ENCODE measurements around the gene CNOT1. TPM values are rescaled to one million over a fixed set of nuclear protein-coding genes. Genes with fewer than 3 reads are reported as not detected.
"Not testable (repeated sequence)": the region's sequence is repeated elsewhere in the genome, so short reads cannot be mapped to it uniquely, and the experiment has no call there.

The CNOT1 gene
- total and polyA plus RNA-seq, 7 experiments from 2014 or later = 81.2 to 249 (median 232) TPM

DNA sequence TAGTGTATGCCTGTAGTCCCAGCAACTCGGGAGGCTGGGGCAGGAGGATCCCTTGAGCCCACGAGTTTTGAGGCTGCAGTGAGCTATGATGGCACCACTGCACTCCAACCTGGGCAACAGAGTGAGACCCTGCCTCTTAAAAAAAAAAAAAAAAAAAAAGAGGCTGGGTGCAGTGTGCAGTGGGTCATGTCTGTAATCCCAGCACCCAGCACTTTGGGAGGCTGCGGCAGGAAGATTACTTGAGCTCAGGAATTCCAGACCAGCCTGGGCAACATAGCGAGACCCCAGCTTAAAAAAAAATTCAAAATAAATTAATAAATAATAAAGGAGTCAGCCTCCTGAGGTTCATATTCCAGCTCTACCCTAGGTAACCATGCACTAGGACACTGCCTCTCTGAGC, 9.6 kb upstream of the CNOT1 start:
- Mint-ChIP-seq H3K27ac (no peak overlapping the region), H3K4me1 (no peaks in the 10 kb centered on the region), H3K36me3 (no peaks in the 10 kb centered on the region), H3K27me3 (peaks cover 0 to 17% (median 0%) of the 10 kb centered on the region in 5 donors), H3K9me3 (no peaks in the 10 kb centered on the region), H3K4me3 (no peak overlapping the region)
- H3K4me1 ChIP-seq (ENCODE audit: control insufficient read depth in 2 of 2, insufficient read depth in 2 of 2, low read length in 2 of 2) = no peaks in the 10 kb centered on the region
- intact Hi-C loops (cut with micrococcal nuclease) = loop anchor here in 1 of 2 donors (10.0 kb wide), 1 partner anchor 614 kb away; the partner anchor contains the start of gene MMP15
- no peak for ATAC-seq
- H3K27ac ChIP-seq (ENCODE audit: low read depth, low read length) = no peak overlapping the region
- CTCF ChIA-PET = interaction anchor here (0.7 to 1.1 kb wide), 2 partner anchors 9 to 18 kb away, joined by 3 read pairs; no protein-coding TSS in a partner anchor
- no peaks in the 10 kb centered on the region for H3K27me3 ChIP-seq (ENCODE audit: control insufficient read depth in 2 of 2, insufficient read depth in 2 of 2, low read length in 2 of 2)
- H3K36me3 ChIP-seq (ENCODE audit: control insufficient read depth in 2 of 3, insufficient read depth in 3 of 3, low read length in 3 of 3) = no peaks in the 10 kb centered on the region
- DNase-seq = no peak
- H3K4me3 ChIP-seq (ENCODE audit: low read length) = no peak overlapping the region
- no peaks in the 10 kb centered on the region for H3K9me3 ChIP-seq (ENCODE audit: control insufficient read depth in 2 of 3, low read length in 3 of 3)
- POLR2A ChIA-PET = interaction anchor here (0.6 to 1.0 kb wide), 2 partner anchors 9 to 11 kb away, joined by 3 to 6 read pairs; no protein-coding TSS in a partner anchor

DNA sequence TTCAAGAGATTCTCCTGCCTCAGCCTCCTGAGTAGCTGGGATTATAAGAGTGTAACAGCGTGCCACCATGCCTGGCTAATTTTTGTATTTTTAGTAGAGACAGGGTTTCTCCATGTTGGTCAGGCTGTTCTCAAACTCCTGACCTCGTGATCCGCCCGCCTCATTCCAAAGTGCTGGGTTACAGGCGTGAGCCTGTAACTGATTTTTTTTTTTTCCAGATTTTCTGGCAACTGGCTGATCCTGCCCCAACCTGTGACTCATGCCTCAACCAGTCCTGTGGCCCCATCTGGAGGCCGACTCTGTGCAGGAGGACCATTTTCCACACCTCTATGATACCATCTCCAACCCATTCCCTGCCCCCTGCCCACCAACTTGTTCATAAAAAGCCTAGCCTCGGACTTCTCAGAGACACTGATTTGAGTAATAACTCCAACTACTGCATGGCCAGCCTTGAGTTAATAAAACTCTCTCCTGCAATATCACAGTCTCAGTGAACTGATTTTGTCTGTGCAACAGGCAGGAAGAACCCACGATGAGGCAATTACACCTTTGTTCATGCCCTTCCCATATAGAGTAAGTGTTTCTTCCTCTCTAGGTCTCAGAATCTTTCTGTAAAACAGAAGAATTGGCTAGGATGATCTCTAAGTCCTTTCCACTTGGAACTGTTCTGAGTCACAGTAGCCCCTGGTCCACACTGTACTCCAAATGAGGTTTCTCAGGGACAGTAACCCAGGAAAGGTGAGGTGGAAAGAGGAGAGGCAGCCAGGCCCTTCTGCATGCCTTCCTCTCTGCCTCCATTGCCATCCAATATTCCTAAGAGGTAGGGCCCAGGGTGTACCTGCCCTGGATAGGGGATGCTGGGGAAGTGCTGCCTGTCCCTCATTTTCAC, 8.8 kb upstream of the CNOT1 start:
- no peaks in the 10 kb centered on the region for H3K36me3 Mint-ChIP-seq
- DNase-seq (no peak), ATAC-seq (no peak)
- no peaks in the 10 kb centered on the region for H3K9me3 Mint-ChIP-seq
- no peaks in the 10 kb centered on the region for H3K4me1 Mint-ChIP-seq
- H3K4me3 Mint-ChIP-seq = no peak overlapping the region
- Histone ChIP-seq H3K27ac (ENCODE audit: low read depth, low read length) (no peak overlapping the region), H3K4me1 (ENCODE audit: control insufficient read depth in 2 of 2, insufficient read depth in 2 of 2, low read length in 2 of 2) (no peaks in the 10 kb centered on the region), H3K4me3 (ENCODE audit: low read length) (no peak overlapping the region), H3K27me3 (ENCODE audit: control insufficient read depth in 2 of 2, insufficient read depth in 2 of 2, low read length in 2 of 2) (no peaks in the 10 kb centered on the region), H3K36me3 (ENCODE audit: control insufficient read depth in 2 of 3, insufficient read depth in 3 of 3, low read length in 3 of 3) (no peaks in the 10 kb centered on the region), H3K9me3 (ENCODE audit: control insufficient read depth in 2 of 3, low read length in 3 of 3) (no peaks in the 10 kb centered on the region)
- ChIA-PET POLR2A (interaction anchor here (0.6 kb wide), 1 partner anchor 10 kb away, joined by 3 read pairs; no protein-coding TSS in a partner anchor), CTCF (interaction anchor here (0.7 kb wide), 1 partner anchor 8 kb away, joined by 3 read pairs; no protein-coding TSS in a partner anchor)
- H3K27ac Mint-ChIP-seq = no peak overlapping the region
- peaks cover 0 to 17% (median 0%) of the 10 kb centered on the region in 5 donors for H3K27me3 Mint-ChIP-seq
- intact Hi-C loops (cut with micrococcal nuclease) = loop anchor here in 1 of 2 donors (10.0 kb wide), 1 partner anchor 614 kb away; the partner anchor contains the start of gene MMP15

DNA sequence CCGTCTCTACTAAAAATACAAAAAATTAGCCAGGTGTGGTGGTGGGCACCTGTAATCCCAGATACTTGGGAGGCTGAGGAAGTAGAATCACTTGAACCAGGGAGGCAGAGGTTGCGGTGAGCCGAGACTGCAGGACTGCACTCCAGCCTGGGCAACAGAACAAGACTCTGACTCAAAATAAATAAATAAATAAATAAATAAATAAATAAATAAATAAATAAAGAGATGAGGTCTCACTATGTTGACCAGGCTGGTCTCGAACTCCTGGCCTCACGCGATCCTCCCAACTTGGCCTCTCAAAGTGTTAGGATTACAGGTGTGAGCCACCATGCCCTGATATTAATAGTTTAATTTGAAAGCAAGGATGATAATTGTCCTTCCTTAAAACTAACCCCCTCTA, 7.4 kb upstream of the CNOT1 start:
- ATAC-seq; H3K27ac Mint-ChIP-seq; POLR2A ChIA-PET; H3K9me3 Mint-ChIP-seq; H3K27ac ChIP-seq (ENCODE audit: low read depth, low read length); H3K4me1 Mint-ChIP-seq; H3K36me3 Mint-ChIP-seq; H3K9me3 ChIP-seq (ENCODE audit: control insufficient read depth in 2 of 3, low read length in 3 of 3); H3K4me3 Mint-ChIP-seq; H3K4me1 ChIP-seq (ENCODE audit: control insufficient read depth in 2 of 2, insufficient read depth in 2 of 2, low read length in 2 of 2); H3K36me3 ChIP-seq (ENCODE audit: control insufficient read depth in 2 of 3, insufficient read depth in 3 of 3, low read length in 3 of 3); DNase-seq; H3K4me3 ChIP-seq (ENCODE audit: low read length); H3K27me3 ChIP-seq (ENCODE audit: control insufficient read depth in 2 of 2, insufficient read depth in 2 of 2, low read length in 2 of 2); CTCF ChIA-PET: not testable (repeated sequence)
- H3K27me3 Mint-ChIP-seq = peaks cover 0 to 17% (median 0%) of the 10 kb centered on the region in 5 donors
- intact Hi-C loops (cut with micrococcal nuclease) = loop anchor here in 1 of 2 donors (10.0 kb wide), 1 partner anchor 612 kb away; the partner anchor contains the start of gene MMP15

DNA sequence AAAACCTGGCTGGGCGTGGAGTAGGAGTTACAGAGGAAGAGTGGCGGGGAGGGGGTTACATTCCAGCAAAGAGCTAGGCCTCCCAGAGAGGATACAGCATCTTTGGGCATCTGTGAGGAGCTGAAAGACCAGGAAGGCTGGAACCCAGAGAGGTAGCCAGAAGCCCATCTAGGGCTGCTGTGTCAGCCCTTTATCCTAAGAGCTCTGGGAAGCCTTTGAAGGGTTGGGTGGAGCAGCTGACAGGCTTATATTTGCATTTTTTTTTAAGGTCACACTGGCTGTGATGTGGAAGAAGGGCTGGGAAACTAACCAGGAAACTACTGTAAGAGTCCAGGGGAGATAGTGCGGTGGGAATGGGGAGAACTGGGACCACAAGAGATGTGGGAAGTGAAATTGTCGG, 6.8 kb upstream of the CNOT1 start:
- intact Hi-C loops (cut with micrococcal nuclease) = loop anchor here in 1 of 2 donors (10.0 kb wide), 1 partner anchor 612 kb away; the partner anchor contains the start of gene MMP15
- Histone ChIP-seq H3K4me3 (ENCODE audit: low read length) (no peak overlapping the region), H3K9me3 (ENCODE audit: control insufficient read depth in 2 of 3, low read length in 3 of 3) (no peaks in the 10 kb centered on the region), H3K4me1 (ENCODE audit: control insufficient read depth in 2 of 2, insufficient read depth in 2 of 2, low read length in 2 of 2) (no peaks in the 10 kb centered on the region), H3K27me3 (ENCODE audit: control insufficient read depth in 2 of 2, insufficient read depth in 2 of 2, low read length in 2 of 2) (no peaks in the 10 kb centered on the region), H3K36me3 (ENCODE audit: control insufficient read depth in 2 of 3, insufficient read depth in 3 of 3, low read length in 3 of 3) (no peaks in the 10 kb centered on the region), H3K27ac (ENCODE audit: low read depth, low read length) (no peak overlapping the region)
- H3K4me3 Mint-ChIP-seq = no peak overlapping the region
- DNase-seq (no peak), ATAC-seq (no peak)
- H3K4me1 Mint-ChIP-seq = peaks cover 0 to 3% (median 2%) of the 10 kb centered on the region in 7 donors
- no peaks in the 10 kb centered on the region for H3K9me3 Mint-ChIP-seq
- no peak overlapping the region for H3K27ac Mint-ChIP-seq
- H3K27me3 Mint-ChIP-seq = peaks cover 0 to 17% (median 0%) of the 10 kb centered on the region in 5 donors
- ChIA-PET POLR2A (no interaction called here), CTCF (no interaction called here)
- H3K36me3 Mint-ChIP-seq = no peaks in the 10 kb centered on the region

DNA sequence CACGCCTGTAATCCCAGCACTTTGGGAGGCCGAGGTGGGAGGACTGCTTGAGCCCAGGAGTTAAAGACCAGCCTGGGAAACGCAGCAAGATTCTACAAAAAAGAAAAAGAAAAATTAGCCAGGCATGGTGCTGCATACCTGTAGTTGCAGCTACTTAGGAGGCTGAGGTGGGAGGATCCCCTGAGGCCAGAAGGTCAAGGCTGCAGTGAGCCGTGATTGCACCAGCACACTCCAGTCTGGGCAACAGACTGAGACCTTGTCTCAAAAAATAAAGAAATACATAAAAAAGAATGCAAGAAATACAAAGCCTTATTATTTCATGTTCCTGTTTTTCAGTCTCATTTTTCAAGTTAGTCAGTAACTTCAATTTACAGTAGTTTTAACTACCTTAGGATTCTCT, 5.9 kb upstream of the CNOT1 start:
- no peaks in the 10 kb centered on the region for H3K9me3 ChIP-seq (ENCODE audit: control insufficient read depth in 2 of 3, low read length in 3 of 3)
- H3K4me3 ChIP-seq (ENCODE audit: low read length) = no peak overlapping the region
- no peaks in the 10 kb centered on the region for H3K36me3 ChIP-seq (ENCODE audit: control insufficient read depth in 2 of 3, insufficient read depth in 3 of 3, low read length in 3 of 3)
- Mint-ChIP-seq H3K9me3 (no peaks in the 10 kb centered on the region), H3K36me3 (no peaks in the 10 kb centered on the region), H3K4me1 (peaks cover 0 to 8% (median 6%) of the 10 kb centered on the region in 7 donors), H3K4me3 (no peak overlapping the region), H3K27ac (no peak overlapping the region), H3K27me3 (peaks cover 0 to 17% (median 0%) of the 10 kb centered on the region in 5 donors)
- ChIA-PET POLR2A (no interaction called here), CTCF (interaction anchor here (0.7 kb wide), 1 partner anchor 102 kb away, joined by 3 read pairs; no protein-coding TSS in a partner anchor)
- H3K27ac ChIP-seq (ENCODE audit: low read depth, low read length) = no peak overlapping the region
- H3K27me3 ChIP-seq (ENCODE audit: control insufficient read depth in 2 of 2, insufficient read depth in 2 of 2, low read length in 2 of 2) = no peaks in the 10 kb centered on the region
- intact Hi-C loops (cut with micrococcal nuclease) = loop anchor here in 1 of 2 donors (10.0 kb wide), 1 partner anchor 611 kb away; the partner anchor contains the start of gene MMP15
- ATAC-seq (no peak), DNase-seq (no peak)
- peaks cover 3% of the 10 kb centered on the region in 2 donors for H3K4me1 ChIP-seq (ENCODE audit: control insufficient read depth in 2 of 2, insufficient read depth in 2 of 2, low read length in 2 of 2)

DNA sequence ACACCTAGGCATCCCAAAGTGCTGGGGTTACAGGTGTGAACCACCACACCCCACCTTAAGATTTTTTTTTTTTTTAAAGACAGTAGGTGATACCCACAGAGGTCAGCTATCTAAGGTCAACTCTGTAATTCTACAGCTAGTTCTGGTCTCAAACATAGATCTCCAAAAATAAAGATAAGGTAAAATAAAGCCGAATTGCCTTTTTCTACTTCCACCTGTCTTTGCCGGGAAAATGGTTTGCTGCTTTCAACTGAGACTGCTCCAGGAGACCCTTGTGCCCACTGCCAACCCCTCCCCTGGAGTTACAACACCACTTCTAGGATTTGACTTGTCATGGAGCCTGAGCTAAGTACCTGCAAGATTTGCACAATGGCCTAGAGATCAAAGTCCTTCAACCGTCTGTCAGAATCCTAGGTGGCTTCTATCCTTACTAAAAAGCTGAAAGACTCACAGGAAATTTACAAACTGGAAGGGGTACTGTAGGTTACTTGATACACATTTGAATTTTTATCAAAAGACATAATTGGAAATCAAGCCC, 4.7 kb upstream of the CNOT1 start:
- Mint-ChIP-seq H3K4me1 (peaks cover 0 to 17% (median 8%) of the 10 kb centered on the region in 7 donors), H3K4me3 (no peak overlapping the region), H3K27ac (peak overlapping the region in 1 of 9 donors; percentile 31), H3K9me3 (peaks cover 0 to 4% (median 0%) of the 10 kb centered on the region in 11 donors), H3K36me3 (peaks cover 0 to 5% (median 3%) of the 10 kb centered on the region in 5 donors), H3K27me3 (peaks cover 0 to 12% (median 0%) of the 10 kb centered on the region in 5 donors)
- Histone ChIP-seq H3K36me3 (ENCODE audit: control insufficient read depth in 2 of 3, insufficient read depth in 3 of 3, low read length in 3 of 3) (peaks cover 0 to 3% (median 0%) of the 10 kb centered on the region in 3 experiments), H3K27ac (ENCODE audit: low read depth, low read length) (no peak overlapping the region), H3K4me1 (ENCODE audit: control insufficient read depth in 2 of 2, insufficient read depth in 2 of 2, low read length in 2 of 2) (peaks cover 3 to 5% of the 10 kb centered on the region in 2 donors), H3K9me3 (ENCODE audit: control insufficient read depth in 2 of 3, low read length in 3 of 3) (no peaks in the 10 kb centered on the region), H3K4me3 (ENCODE audit: low read length) (no peak overlapping the region), H3K27me3 (ENCODE audit: control insufficient read depth in 2 of 2, insufficient read depth in 2 of 2, low read length in 2 of 2) (no peaks in the 10 kb centered on the region)
- intact Hi-C loops (cut with micrococcal nuclease) = loop anchor here in 1 of 2 donors (5.0 to 10.0 kb wide), 3 partner anchors 397 to 1097 kb away; partner anchors contain the start of genes CCDC102A and MMP15
- ChIA-PET CTCF (no interaction called here), POLR2A (no interaction called here)
- ATAC-seq = no peak
- no peak for DNase-seq
